ENCODE measurements around the gene ZSCAN29. TPM values are rescaled to one million over a fixed set of nuclear protein-coding genes. Genes with fewer than 3 reads are reported as not detected.

Gene ZSCAN29
- total RNA-seq, 2 experiments from 2014 or later = 20.9 to 23.8 TPM

DNA sequence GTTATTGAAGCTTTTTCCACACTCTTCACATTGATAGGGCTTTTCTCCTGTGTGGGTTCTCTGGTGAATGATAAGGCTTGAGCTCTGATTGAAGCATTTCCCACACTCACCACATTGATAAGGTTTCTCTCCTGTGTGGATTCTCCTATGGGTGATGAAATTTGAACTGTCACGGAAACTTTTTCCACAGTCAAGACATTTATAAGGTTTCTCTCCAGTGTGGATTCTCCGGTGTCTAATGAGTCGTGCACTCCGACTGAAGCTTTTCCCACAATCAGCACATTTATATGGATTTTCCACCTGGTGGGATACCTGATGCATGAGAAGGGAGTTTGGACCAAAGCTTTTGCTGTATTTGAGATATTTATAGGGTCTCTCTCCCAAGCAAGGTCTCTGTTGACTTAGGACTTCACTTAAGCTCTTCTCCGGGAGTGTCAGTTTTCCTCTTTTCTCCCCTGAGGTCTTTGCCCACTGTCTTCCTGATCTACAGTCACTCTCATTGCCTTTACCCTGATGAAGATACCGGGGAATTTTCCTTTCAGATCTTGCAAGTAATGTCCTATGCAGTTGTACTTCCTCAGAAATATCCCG lies 9.4 kb downstream of the ZSCAN29 start:
- Mint-ChIP-seq H3K27me3 (no peaks in the 10 kb centered on the region), H3K27ac (no peak overlapping the region), H3K36me3 (ENCODE audit: low read depth) (peaks cover 84% of the 10 kb centered on the region), H3K4me3 (no peak overlapping the region), H3K4me1 (ENCODE audit: low read depth) (peaks cover 5% of the 10 kb centered on the region), H3K9me3 (peaks cover 58% of the 10 kb centered on the region)
- ATAC-seq (no peak), DNase-seq (no peak)
- POLR2A ChIA-PET = interaction anchor here (0.8 to 1.7 kb wide), 3 partner anchors 9 to 432 kb away, joined by 3 to 8 read pairs (median 3); partner anchors contain the start of genes TUBGCP4 and ZSCAN29
- TF ChIP-seq, protein P1, sequence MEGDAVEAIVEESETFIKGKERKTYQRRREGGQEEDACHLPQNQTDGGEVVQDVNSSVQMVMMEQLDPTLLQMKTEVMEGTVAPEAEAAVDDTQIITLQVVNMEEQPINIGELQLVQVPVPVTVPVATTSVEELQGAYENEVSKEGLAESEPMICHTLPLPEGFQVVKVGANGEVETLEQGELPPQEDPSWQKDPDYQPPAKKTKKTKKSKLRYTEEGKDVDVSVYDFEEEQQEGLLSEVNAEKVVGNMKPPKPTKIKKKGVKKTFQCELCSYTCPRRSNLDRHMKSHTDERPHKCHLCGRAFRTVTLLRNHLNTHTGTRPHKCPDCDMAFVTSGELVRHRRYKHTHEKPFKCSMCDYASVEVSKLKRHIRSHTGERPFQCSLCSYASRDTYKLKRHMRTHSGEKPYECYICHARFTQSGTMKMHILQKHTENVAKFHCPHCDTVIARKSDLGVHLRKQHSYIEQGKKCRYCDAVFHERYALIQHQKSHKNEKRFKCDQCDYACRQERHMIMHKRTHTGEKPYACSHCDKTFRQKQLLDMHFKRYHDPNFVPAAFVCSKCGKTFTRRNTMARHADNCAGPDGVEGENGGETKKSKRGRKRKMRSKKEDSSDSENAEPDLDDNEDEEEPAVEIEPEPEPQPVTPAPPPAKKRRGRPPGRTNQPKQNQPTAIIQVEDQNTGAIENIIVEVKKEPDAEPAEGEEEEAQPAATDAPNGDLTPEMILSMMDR (IDR thresholded peaks at IDR 0.05) = no peak
- CTCF ChIA-PET = interaction anchor here (0.7 to 2.0 kb wide), 5 partner anchors 9 to 31 kb away, joined by 3 to 7 read pairs (median 5); partner anchors contain the start of genes LCMT2, TUBGCP4 and ZSCAN29
- intact Hi-C loops (cut with micrococcal nuclease) = no loop called here

DNA sequence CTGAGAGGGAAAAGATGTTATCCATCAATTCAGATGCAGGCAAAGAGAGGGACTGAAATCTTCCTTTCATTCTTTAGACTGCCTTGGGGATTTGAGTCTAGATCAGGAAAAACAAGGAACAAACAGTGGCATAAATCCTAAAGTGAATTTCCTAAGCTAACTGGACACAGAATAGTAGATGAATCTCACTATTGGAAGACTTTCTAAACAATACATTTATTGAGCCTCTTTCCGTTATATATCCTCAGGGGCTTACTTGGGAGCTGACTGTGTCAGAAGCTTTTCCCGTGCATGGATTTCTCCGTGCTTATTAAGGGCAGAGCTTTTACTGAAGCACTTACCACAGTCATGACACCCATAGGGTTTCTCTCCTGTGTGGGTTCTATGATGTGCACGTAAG lies 10.0 kb downstream of the ZSCAN29 start:
- H3K4me3 Mint-ChIP-seq = no peak overlapping the region
- DNase-seq (no peak), ATAC-seq (no peak)
- TF ChIP-seq, protein P1 (IDR thresholded peaks at IDR 0.05) = no peak
- peaks cover 54% of the 10 kb centered on the region for H3K9me3 Mint-ChIP-seq
- POLR2A ChIA-PET = interaction anchor here (0.9 to 1.7 kb wide), 2 partner anchors 10 to 432 kb away, joined by 3 to 8 read pairs; partner anchors contain the start of genes TUBGCP4 and ZSCAN29
- no peaks in the 10 kb centered on the region for H3K27me3 Mint-ChIP-seq
- H3K4me1 Mint-ChIP-seq (ENCODE audit: low read depth) = peaks cover 4% of the 10 kb centered on the region
- intact Hi-C loops (cut with micrococcal nuclease) = no loop called here
- peaks cover 84% of the 10 kb centered on the region for H3K36me3 Mint-ChIP-seq (ENCODE audit: low read depth)
- CTCF ChIA-PET = interaction anchor here (0.7 to 2.0 kb wide), 3 partner anchors 8 to 30 kb away, joined by 3 to 7 read pairs (median 6); partner anchors contain the start of gene LCMT2
- no peak overlapping the region for H3K27ac Mint-ChIP-seq

DNA sequence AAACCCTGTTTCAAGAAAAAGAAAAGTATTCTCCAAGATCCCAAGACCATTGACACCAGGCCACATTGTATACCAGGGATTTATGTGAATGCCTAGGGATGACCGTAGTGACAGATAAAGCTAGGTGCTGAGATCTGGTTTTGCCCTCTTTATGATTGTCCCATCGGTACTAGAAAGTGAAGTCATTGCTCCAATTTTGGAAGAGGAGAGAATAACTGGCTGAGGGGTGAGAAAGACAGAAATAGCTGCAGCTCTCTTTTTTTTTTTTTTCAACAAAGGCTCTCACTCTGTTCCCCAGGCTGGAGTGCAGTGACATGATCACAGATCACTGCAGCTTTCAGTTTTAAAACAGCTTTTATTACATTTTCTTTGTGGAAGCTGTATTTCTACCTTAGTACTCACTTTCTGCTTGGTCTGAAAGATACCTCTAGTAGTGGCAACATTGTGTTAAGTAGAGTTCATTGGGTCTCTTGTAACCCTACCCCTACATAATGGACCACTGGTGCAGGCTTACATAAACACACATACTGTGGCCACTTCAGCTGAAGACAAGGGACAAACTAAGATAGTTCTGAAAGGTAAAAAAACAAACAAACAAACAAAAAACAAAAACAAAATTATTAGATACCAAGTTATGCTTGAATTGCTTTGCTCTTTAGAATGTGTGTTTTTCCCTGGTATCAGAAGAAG lies 18.0 kb downstream of the ZSCAN29 start:
- intact Hi-C loops (cut with micrococcal nuclease) = no loop called here
- ChIA-PET POLR2A (interaction anchor here (1.1 kb wide), 1 partner anchor 26 kb away, joined by 4 read pairs; no protein-coding TSS in a partner anchor), CTCF (interaction anchor here (1.2 kb wide), 1 partner anchor 9 kb away, joined by 6 read pairs; no protein-coding TSS in a partner anchor)
- ATAC-seq = no peak
- Mint-ChIP-seq H3K4me1 (ENCODE audit: low read depth) (peaks cover 9% of the 10 kb centered on the region), H3K9me3 (peaks cover under 1% of the 10 kb centered on the region), H3K27me3 (no peaks in the 10 kb centered on the region), H3K27ac (no peak overlapping the region), H3K36me3 (ENCODE audit: low read depth) (peaks cover 17% of the 10 kb centered on the region), H3K4me3 (no peak overlapping the region)
- TF ChIP-seq, protein P1 (IDR thresholded peaks at IDR 0.05) = no peak
- no peak for DNase-seq

DNA sequence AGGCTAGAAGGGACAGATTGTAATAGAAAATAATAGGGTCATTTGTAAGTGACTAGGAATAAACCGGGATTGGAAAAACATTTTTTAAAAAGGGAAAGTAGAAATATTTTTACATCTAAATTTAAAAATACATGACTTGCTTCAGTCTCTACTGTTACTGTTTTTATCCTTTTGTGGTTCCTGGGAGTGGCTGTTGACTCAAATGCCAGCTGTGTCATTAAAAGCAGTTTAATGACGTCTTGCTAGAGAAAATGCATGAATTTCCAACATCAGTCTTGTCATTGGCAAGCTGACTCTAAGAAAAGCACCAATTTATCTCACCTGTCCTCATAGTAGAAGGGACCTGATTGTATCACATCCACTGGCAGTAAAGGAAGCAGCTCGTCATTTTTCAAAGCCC lies 23.7 kb downstream of the ZSCAN29 start:
- no peaks in the 10 kb centered on the region for H3K4me1 Mint-ChIP-seq (ENCODE audit: low read depth)
- H3K4me3 Mint-ChIP-seq = no peak overlapping the region
- ATAC-seq (no peak), DNase-seq (no peak)
- no peak overlapping the region for H3K27ac Mint-ChIP-seq
- no peaks in the 10 kb centered on the region for H3K27me3 Mint-ChIP-seq
- CTCF ChIA-PET = interaction anchor here (0.8 to 1.6 kb wide), 4 partner anchors 12 to 143 kb away, joined by 3 to 5 read pairs (median 4); no protein-coding TSS in a partner anchor
- intact Hi-C loops (cut with micrococcal nuclease) = no loop called here
- POLR2A ChIA-PET = no interaction called here
- TF ChIP-seq, protein P1 (IDR thresholded peaks at IDR 0.05) = no peak
- H3K9me3 Mint-ChIP-seq = no peaks in the 10 kb centered on the region
- peaks cover 9% of the 10 kb centered on the region for H3K36me3 Mint-ChIP-seq (ENCODE audit: low read depth)

DNA sequence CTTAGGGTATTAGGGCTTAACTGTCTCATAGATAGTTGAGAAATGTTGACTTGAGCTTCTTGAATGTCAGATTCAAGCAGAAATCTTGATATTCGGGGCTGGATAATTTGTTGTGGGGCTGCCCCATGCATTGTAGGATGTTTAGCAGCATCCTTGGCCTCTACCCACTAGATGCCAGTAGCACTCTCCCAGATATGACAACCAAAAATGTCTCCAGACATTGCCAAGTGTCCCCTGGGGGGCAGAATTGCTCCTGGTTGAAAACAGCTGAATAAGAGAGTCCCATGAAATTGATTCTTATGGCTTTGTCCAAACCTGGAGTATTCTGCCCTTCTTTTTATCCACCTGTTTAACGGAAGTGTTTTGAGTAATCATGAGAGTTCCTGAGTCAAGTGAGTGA lies 24.5 kb downstream of the ZSCAN29 start:
- ATAC-seq (no peak), DNase-seq (peak; percentile 20)
- ChIA-PET POLR2A (no interaction called here), CTCF (interaction anchor here (0.8 to 1.6 kb wide), 4 partner anchors 12 to 142 kb away, joined by 3 to 5 read pairs (median 3); no protein-coding TSS in a partner anchor)
- H3K9me3 Mint-ChIP-seq = no peaks in the 10 kb centered on the region
- peaks cover 9% of the 10 kb centered on the region for H3K36me3 Mint-ChIP-seq (ENCODE audit: low read depth)
- no peak overlapping the region for H3K27ac Mint-ChIP-seq
- no peaks in the 10 kb centered on the region for H3K4me1 Mint-ChIP-seq (ENCODE audit: low read depth)
- H3K27me3 Mint-ChIP-seq = no peaks in the 10 kb centered on the region
- TF ChIP-seq, protein P1 (IDR thresholded peaks at IDR 0.05) = no peak
- intact Hi-C loops (cut with micrococcal nuclease) = no loop called here
- no peak overlapping the region for H3K4me3 Mint-ChIP-seq

Measured in activated CD8-positive, alpha-beta T cell treated with anti-CD3 and anti-CD28 coated beads for 36 hours (primary cell).